Esophagus squamous epithelium (tissue), 5 donors: ENCODE measurements around the gene OCA2. TPM values are rescaled to one million over a fixed set of nuclear protein-coding genes. Genes with fewer than 3 reads are reported as not detected.

Experiments used
- DNase-seq: peaks from one replicate; lab custom pipeline; 2025; lab: John Stamatoyannopoulos, UW
- H3K27ac ChIP-seq, 4 donors: fragments of 200-600 bp; sonication (generic); one replicate each; pipeline ENCODE4 v1.5.1; 2016 to 2019; ENCODE audit warnings: mild to moderate bottlenecking in 1 of 4
- H3K27me3 ChIP-seq, 4 donors: fragments of 200-600 bp; sonication (generic); 1 replicate in 3 of 4; 2 replicates in 1 of 4; pipeline versions ENCODE4 v1.5.1 to v1.6.0; 2017 to 2021; ENCODE audit warnings: antibody characterized with exemption in 1 of 4
- H3K36me3 ChIP-seq, 3 donors: fragments of 200-600 bp; sonication (generic); one replicate each; pipeline ENCODE4 v1.5.1; 2016 to 2019
- H3K4me1 ChIP-seq, 3 donors: fragments of 200-600 bp; sonication (generic); one replicate each; pipeline ENCODE4 v1.5.1; 2017 to 2019
- H3K4me3 ChIP-seq, 4 donors: fragments of 200-600 bp; sonication (generic); 1 replicate in 3 of 4; 2 replicates in 1 of 4; pipeline ENCODE4 v1.5.1; 2016 to 2019; ENCODE audit warnings: mild to moderate bottlenecking in 2 of 4, moderate library complexity in 1 of 4
- H3K9me3 ChIP-seq, 3 donors: fragments of 200-600 bp; sonication (generic); one replicate each; pipeline ENCODE4 v1.5.1; 2016 to 2019
- CTCF ChIP-seq, 6 experiments: fragments of 450-650 bp in 4 of 6; fragments of 200-600 bp in 2 of 6; sonication (generic) in 2 of 6; IDR thresholded peaks; one replicate each; pipeline ENCODE4 v1.5.1; 2016 to 2019; ENCODE audit warnings: antibody characterized with exemption in 6 of 6, mild to moderate bottlenecking in 4 of 6, moderate library complexity in 4 of 6
- POLR2A ChIP-seq, 4 donors: fragments of 450-650 bp; IDR thresholded peaks; one replicate each; pipeline ENCODE4 v1.6.1; 2017; ENCODE audit warnings: antibody characterized with exemption in 4 of 4, mild to moderate bottlenecking in 4 of 4, moderate library complexity in 3 of 4
- WGBS, 2 donors: methylation state at CpG; one replicate each; pipeline ENCODE4 v1.1.5; 2018; 5-methylcytosine and 5-hydroxymethylcytosine counted together
- intact Hi-C: fragments of 100-400 bp; cut with DNase I; formaldehyde crosslinking; loops from one replicate; pipeline ENCODE4 v1.15.0; 2022
- total RNA-seq, 4 donors: library from RNA; depleted of rRNA; stranded (reverse); fragments of >200 nt; gene quantifications; one replicate each; pipeline ENCODE4 v1.1.0, GENCODE V29; 2016
- donor health status: DM: yes; HTN: yes; CAD: no.

Gene OCA2
- total RNA-seq, 4 donors from 2014 or later: 1.7 to 5.5 (median 4.6) TPM

GRCh38 chr15:27903405-27903804 is 195.7 kb downstream of the OCA2 start:
- Histone ChIP-seq H3K27me3 (no peaks in the 10 kb centered on the region), H3K4me3 (no peak overlapping the region), H3K9me3 (no peaks in the 10 kb centered on the region), H3K27ac (no peak overlapping the region), H3K4me1 (no peaks in the 10 kb centered on the region), H3K36me3 (no peaks in the 10 kb centered on the region)
- TF ChIP-seq CTCF (IDR thresholded peaks at IDR 0.05) (no peak), POLR2A (IDR thresholded peaks at IDR 0.05) (no peak)
- WGBS, 2 donors: 87 to 89% methylated on average over 4 to 9 of the region's 9 CpGs
- intact Hi-C loops: no loop called here
- no peak for DNase-seq

GRCh38 chr15:27902680-27903385 is 196.3 kb downstream of the OCA2 start:
- Histone ChIP-seq H3K4me3 (no peak overlapping the region), H3K4me1 (no peaks in the 10 kb centered on the region), H3K9me3 (no peaks in the 10 kb centered on the region), H3K27ac (no peak overlapping the region), H3K27me3 (no peaks in the 10 kb centered on the region), H3K36me3 (no peaks in the 10 kb centered on the region)
- no peak for DNase-seq
- no peak for TF ChIP-seq CTCF (IDR thresholded peaks at IDR 0.05)
- TF ChIP-seq POLR2A (IDR thresholded peaks at IDR 0.05): no peak
- intact Hi-C loops: no loop called here
- 91% methylated on average over 19 to 22 of the region's 43 CpGs for WGBS, 2 donors

GRCh38 chr15:27899583-27900285 is 199.4 kb downstream of the OCA2 start:
- Histone ChIP-seq H3K27me3 (no peaks in the 10 kb centered on the region), H3K36me3 (no peaks in the 10 kb centered on the region), H3K4me3 (no peak overlapping the region), H3K4me1 (no peaks in the 10 kb centered on the region), H3K27ac (no peak overlapping the region), H3K9me3 (no peaks in the 10 kb centered on the region)
- 85 to 97% methylated on average over 5 of the region's 5 CpGs for WGBS, 2 donors
- TF ChIP-seq CTCF (IDR thresholded peaks at IDR 0.05) (no peak), POLR2A (IDR thresholded peaks at IDR 0.05) (no peak)
- intact Hi-C loops: no loop called here
- no peak for DNase-seq

GRCh38 chr15:27897481-27897880 is 201.6 kb downstream of the OCA2 start:
- no peak for DNase-seq
- 55 to 83% methylated on average over 1 to 2 of the region's 9 CpGs for WGBS, 2 donors
- Histone ChIP-seq H3K27ac (no peak overlapping the region), H3K9me3 (peaks cover 0 to 17% (median 13%) of the 10 kb centered on the region in 3 donors), H3K4me1 (no peaks in the 10 kb centered on the region), H3K4me3 (no peak overlapping the region), H3K27me3 (no peaks in the 10 kb centered on the region), H3K36me3 (no peaks in the 10 kb centered on the region)
- TF ChIP-seq CTCF (IDR thresholded peaks at IDR 0.05) (no peak), POLR2A (IDR thresholded peaks at IDR 0.05) (no peak)
- intact Hi-C loops: no loop called here

GRCh38 chr15:27894645-27895044 is 204.5 kb downstream of the OCA2 start:
- Histone ChIP-seq H3K4me3 (no peak overlapping the region), H3K27me3 (no peaks in the 10 kb centered on the region), H3K27ac (no peak overlapping the region), H3K4me1 (no peaks in the 10 kb centered on the region), H3K36me3 (no peaks in the 10 kb centered on the region), H3K9me3 (peaks cover 0 to 28% (median 13%) of the 10 kb centered on the region in 3 donors)
- no peak for DNase-seq
- intact Hi-C loops: no loop called here
- TF ChIP-seq CTCF (IDR thresholded peaks at IDR 0.05) (no peak), POLR2A (IDR thresholded peaks at IDR 0.05) (no peak)
- WGBS, 2 donors: 54 to 75% methylated on average over 1 of the region's 1 CpG
